ENCODE results near the gene DRICH1.
"Not testable (repeated sequence)": the region's sequence is repeated elsewhere in the genome, so short reads cannot be mapped to it uniquely, and the experiment has no call there.

GRCh38 chr22:23573106-23573505 is 59.0 kb downstream of the DRICH1 start:
- not testable (repeated sequence) for TF ChIP-seq CTCF, POLR2A, POLR2AphosphoS5 (IDR thresholded peaks at IDR 0.05)
